ENCODE data around the gene C12orf42.

Gene C12orf42

GRCh38 chr12:103422746-103423515, 72.8 kb downstream of the C12orf42 start:
- DNase-seq, result no peak

GRCh38 chr12:103422328-103422727, 73.4 kb downstream of the C12orf42 start:
- DNase-seq, result no peak

- no peak for DNase-seq
Measured at GRCh38 chr12:103421402-103421801, 74.4 kb downstream of the C12orf42 start.

GRCh38 chr12:103415681-103416080, 80.1 kb downstream of the C12orf42 start:
- no peak for DNase-seq

- DNase-seq, result no peak
Measured at GRCh38 chr12:103401421-103401820, 94.3 kb downstream of the C12orf42 start.

- DNase-seq, result no peak
Measured at GRCh38 chr12:103399986-103400385, 95.8 kb downstream of the C12orf42 start.

GRCh38 chr12:103397536-103397935, 98.2 kb downstream of the C12orf42 start:
- no peak for DNase-seq

GRCh38 chr12:103392722-103393121, 103.0 kb downstream of the C12orf42 start:
- DNase-seq, result no peak

GRCh38 chr12:103391103-103391502, 104.7 kb downstream of the C12orf42 start:
- no peak for DNase-seq

GRCh38 chr12:103387385-103387784, 108.4 kb downstream of the C12orf42 start:
- no peak for DNase-seq

GRCh38 chr12:103386451-103386850, 109.3 kb downstream of the C12orf42 start:
- DNase-seq, result no peak

GRCh38 chr12:103382736-103383346, 112.9 kb downstream of the C12orf42 start:
- no peak for DNase-seq

GRCh38 chr12:103382119-103382518, 113.6 kb downstream of the C12orf42 start:
- no peak for DNase-seq

- no peak for DNase-seq
Measured at GRCh38 chr12:103379670-103380069, 116.1 kb downstream of the C12orf42 start.

- no peak for DNase-seq
Measured at GRCh38 chr12:103373088-103373523, 122.7 kb downstream of the C12orf42 start.

- no peak for DNase-seq
Measured at GRCh38 chr12:103369929-103370328, 125.8 kb downstream of the C12orf42 start.

- DNase-seq, result no peak
Measured at GRCh38 chr12:103368167-103368566, 127.6 kb downstream of the C12orf42 start.

- no peak for DNase-seq
Measured at GRCh38 chr12:103354403-103354802, 141.4 kb downstream of the C12orf42 start.

- no peak for DNase-seq
Measured at GRCh38 chr12:103353913-103354312, 141.9 kb downstream of the C12orf42 start.

GRCh38 chr12:103350116-103350515, 145.7 kb downstream of the C12orf42 start:
- DNase-seq, result no peak

GRCh38 chr12:103348935-103349334, 146.8 kb downstream of the C12orf42 start:
- no peak for DNase-seq

GRCh38 chr12:103336940-103337339, 158.8 kb downstream of the C12orf42 start:
- DNase-seq, result no peak

GRCh38 chr12:103334466-103334865, 161.3 kb downstream of the C12orf42 start:
- DNase-seq, result no peak

- DNase-seq, result no peak
Measured at GRCh38 chr12:103333676-103334075, 162.1 kb downstream of the C12orf42 start.

- no peak for DNase-seq
Measured at GRCh38 chr12:103331643-103332042, 164.1 kb downstream of the C12orf42 start.
